Ovary (tissue), 10 donors: Measurements from ENCODE around the gene FBXW2. TPM values are rescaled to one million over a fixed set of nuclear protein-coding genes. Genes with fewer than 3 reads are reported as not detected.

Experiments
- DNase-seq, 5 donors: peaks; one replicate each; pipeline ENCODE4 v3.0.0-alpha.2; 2019 to 2020
- H3K27ac ChIP-seq, 2 donors: fragments of 200-600 bp; one replicate each; pipeline versions ENCODE4 v1.5.1 to v1.8.0; 2019 to 2022
- H3K27me3 ChIP-seq: fragments of 200-600 bp; one replicate; pipeline ENCODE4 v1.8.0; 2022
- H3K36me3 ChIP-seq: fragments of 200-600 bp; sonication (generic); one replicate; pipeline ENCODE4 v1.5.1; 2019
- H3K4me1 ChIP-seq: one replicate; pipeline ENCODE4 v1.8.1; 2013; ENCODE audit warnings: mild to moderate bottlenecking, moderate library complexity; ENCODE audit not compliant: insufficient read depth
- H3K4me3 ChIP-seq: fragments of 200-600 bp; sonication (generic); one replicate; pipeline ENCODE4 v1.5.1; 2017
- H3K9me3 ChIP-seq, 2 donors: fragments of 200-600 bp in 1 of 2; sonication (generic) in 1 of 2; one replicate each; pipeline versions ENCODE4 v1.5.1 to v1.8.1; 2013 to 2019; ENCODE audit warnings: mild to moderate bottlenecking in 1 of 2, moderate library complexity in 1 of 2
- EP300 ChIP-seq: sonication (generic); formaldehyde crosslinking; IDR thresholded peaks from one replicate; pipeline ENCODE4 v1.6.1; 2017; ENCODE audit warnings: antibody characterized with exemption
- POLR2A ChIP-seq: fragments of 450-650 bp; IDR thresholded peaks from one replicate; pipeline ENCODE4 v1.6.1; 2017; ENCODE audit warnings: antibody characterized with exemption, mild to moderate bottlenecking, moderate library complexity
- WGBS, 3 donors: extraction: QIAGEN DNeasy Blood & Tissue Kit in 1 of 3; methylation state at CpG; one replicate each; pipeline versions ENCODE4 v1.1.5 to v1.1.7; 2013 to 2017; 5-methylcytosine and 5-hydroxymethylcytosine counted together
- intact Hi-C, 4 donors: fragments of 100-400 bp; cut with DNase I; formaldehyde crosslinking; loops; one replicate each; pipeline versions ENCODE4 v1.11.0 to v1.15.1; 2022 to 2023
- long read RNA-seq, 3 donors: library from polyadenylated mRNA in 2 of 3; unstranded in 2 of 3; transcript quantifications; one replicate each; pipeline ENCODE4 v2.0.0 and lab custom pipeline, GENCODE V29; 2021 to 2026
- polyA plus RNA-seq, 2 donors: library from polyadenylated mRNA; stranded (reverse); fragments of 200-250 nt in 1 of 2; fragments of 350-450 nt in 1 of 2; fragmentation: Illumina TruSeq in 1 of 2; extraction: RNeasy Lipid Tissue Mini Kit (QIAGEN cat#74804) in 1 of 2; gene quantifications; one replicate each; pipeline ENCODE4 v1.2.3, GENCODE V29; 2013 to 2014
- total RNA-seq, 7 donors: library from RNA; depleted of rRNA in 2 of 7; stranded (reverse); fragments of >200 nt in 2 of 7; fragmentation: NEBNext Ultra II Directional in 3 of 7; extraction: Animal tissue kit (Norgen Biotek cat#: 25700) in 3 of 7; gene quantifications; one replicate each; pipeline versions ENCODE4 v1.1.0 to v1.2.4, GENCODE V29; 2016 to 2023
- TF ChIP-seq, protein P1 (sequence below), 3 donors: fragments of 450-650 bp in 2 of 3; fragments of 200-600 bp in 1 of 3; IDR thresholded peaks; one replicate each; pipeline versions ENCODE4 v1.5.1 to v1.8.0; 2016 to 2022; ENCODE audit warnings: antibody characterized with exemption in 3 of 3, mild to moderate bottlenecking in 1 of 3
- donor health status: DM: no; HTN: no; CAD: no; lungs with moderate emphysema.
- donor health status: DM: no; HTN: no; CAD: no.
- donor health status: Bipolar disorder and iron deficiency.
- donor health status: DM: yes; HTN: yes; CAD: no.
- donor health status: DM: no; HTN: no; CAD: no.
- donor health status: DM: yes; HTN: yes; CAD: no.

FBXW2 gene, protein sequence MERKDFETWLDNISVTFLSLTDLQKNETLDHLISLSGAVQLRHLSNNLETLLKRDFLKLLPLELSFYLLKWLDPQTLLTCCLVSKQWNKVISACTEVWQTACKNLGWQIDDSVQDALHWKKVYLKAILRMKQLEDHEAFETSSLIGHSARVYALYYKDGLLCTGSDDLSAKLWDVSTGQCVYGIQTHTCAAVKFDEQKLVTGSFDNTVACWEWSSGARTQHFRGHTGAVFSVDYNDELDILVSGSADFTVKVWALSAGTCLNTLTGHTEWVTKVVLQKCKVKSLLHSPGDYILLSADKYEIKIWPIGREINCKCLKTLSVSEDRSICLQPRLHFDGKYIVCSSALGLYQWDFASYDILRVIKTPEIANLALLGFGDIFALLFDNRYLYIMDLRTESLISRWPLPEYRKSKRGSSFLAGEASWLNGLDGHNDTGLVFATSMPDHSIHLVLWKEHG
- total RNA-seq (10 to 100 TPM; 20.0 to 62.0 (median 51.1) TPM), polyA plus RNA-seq (10 to 100 TPM; 15.6 to 34.5 TPM)
- long read RNA-seq, donor 1, full-length matches to known transcripts = 23 of 106 reads
- long read RNA-seq, donor 1, partial matches to known transcripts = 13 of 106 reads
- long read RNA-seq, donor 1, other reads (novel, unspliced or antisense) = 70 of 106 reads
- long read RNA-seq, donor 2, partial matches to known transcripts = 24 of 30 reads
- long read RNA-seq, donor 2, other reads (novel, unspliced or antisense) = 6 of 30 reads
- long read RNA-seq, donor 3, full-length matches to known transcripts = 4 of 33 reads
- long read RNA-seq, donor 3, partial matches to known transcripts = 6 of 33 reads
- long read RNA-seq, donor 3, other reads (novel, unspliced or antisense) = 23 of 33 reads

DNA sequence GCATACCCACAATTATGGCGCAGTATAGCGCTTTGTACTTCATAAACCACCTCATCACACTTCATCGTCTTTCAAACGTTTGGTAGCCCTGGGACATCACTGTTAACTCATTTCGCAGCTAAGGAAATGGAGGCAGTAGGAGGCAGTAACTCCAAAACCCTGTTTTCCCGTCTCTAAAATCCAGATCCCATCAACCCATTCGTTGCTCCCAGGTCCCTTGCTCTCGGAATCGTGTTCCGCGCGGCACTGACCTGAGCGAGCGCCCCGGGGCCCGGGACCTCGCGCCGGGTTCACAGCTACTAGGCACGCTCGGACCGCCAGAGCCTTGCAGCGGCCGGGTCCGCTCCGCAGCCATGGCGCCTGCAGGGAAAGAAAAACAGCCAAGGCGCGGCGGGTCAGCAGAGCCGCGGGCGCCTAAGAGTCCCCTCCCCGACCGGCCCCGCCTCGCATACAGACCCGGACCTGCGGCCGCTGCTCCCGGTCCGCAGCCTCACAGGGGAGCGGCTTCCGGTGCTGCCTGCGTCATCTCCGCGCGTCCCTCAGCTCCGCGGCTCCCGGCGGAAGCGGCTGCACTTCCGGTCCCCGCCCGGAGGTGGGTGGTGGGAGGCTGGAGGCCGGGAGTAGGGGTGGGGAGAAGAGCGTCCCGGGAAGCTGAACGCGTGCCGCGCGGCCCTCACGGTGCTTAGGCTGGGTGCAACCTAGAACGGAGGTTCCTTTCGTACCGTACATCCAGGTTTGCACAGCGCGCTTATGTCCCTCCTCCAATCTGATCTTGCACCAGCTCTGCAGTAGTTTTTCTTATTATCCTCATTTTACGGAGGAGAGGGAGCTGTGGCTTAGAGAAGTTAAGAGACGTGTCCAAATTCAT lies at the start of gene FBXW2:
Gene FBXW2, minus strand, starts transcription at position 519 of the 868 bp plus-strand sequence. CDS start 5,158 bp downstream, outside the sequence.
- WGBS, 3 donors = 0 to 1% (median 1%) methylated on average over 62 to 72 of the region's 72 CpGs
- Histone ChIP-seq H3K27ac (peak within 1 kb of the TSS in 1 of 2 donors; percentile 72), H3K36me3 (no peaks in the 10 kb centered on the region), H3K4me3 (peak within 1 kb of the TSS; percentile 97), H3K9me3 (no peaks in the 10 kb centered on the region), H3K4me1 (peaks cover 10% of the 10 kb centered on the region), H3K27me3 (no peaks in the 10 kb centered on the region)
- TF ChIP-seq, protein P1, sequence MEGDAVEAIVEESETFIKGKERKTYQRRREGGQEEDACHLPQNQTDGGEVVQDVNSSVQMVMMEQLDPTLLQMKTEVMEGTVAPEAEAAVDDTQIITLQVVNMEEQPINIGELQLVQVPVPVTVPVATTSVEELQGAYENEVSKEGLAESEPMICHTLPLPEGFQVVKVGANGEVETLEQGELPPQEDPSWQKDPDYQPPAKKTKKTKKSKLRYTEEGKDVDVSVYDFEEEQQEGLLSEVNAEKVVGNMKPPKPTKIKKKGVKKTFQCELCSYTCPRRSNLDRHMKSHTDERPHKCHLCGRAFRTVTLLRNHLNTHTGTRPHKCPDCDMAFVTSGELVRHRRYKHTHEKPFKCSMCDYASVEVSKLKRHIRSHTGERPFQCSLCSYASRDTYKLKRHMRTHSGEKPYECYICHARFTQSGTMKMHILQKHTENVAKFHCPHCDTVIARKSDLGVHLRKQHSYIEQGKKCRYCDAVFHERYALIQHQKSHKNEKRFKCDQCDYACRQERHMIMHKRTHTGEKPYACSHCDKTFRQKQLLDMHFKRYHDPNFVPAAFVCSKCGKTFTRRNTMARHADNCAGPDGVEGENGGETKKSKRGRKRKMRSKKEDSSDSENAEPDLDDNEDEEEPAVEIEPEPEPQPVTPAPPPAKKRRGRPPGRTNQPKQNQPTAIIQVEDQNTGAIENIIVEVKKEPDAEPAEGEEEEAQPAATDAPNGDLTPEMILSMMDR (IDR thresholded peaks at IDR 0.05) = peak in 1 of 3 donors; percentile 31
- TF ChIP-seq POLR2A = peak; percentile 79
- TF ChIP-seq EP300 = no peak
- intact Hi-C loops = no loop called here
- DNase-seq = peak; percentile 88 to 93 (median 90)

DNA sequence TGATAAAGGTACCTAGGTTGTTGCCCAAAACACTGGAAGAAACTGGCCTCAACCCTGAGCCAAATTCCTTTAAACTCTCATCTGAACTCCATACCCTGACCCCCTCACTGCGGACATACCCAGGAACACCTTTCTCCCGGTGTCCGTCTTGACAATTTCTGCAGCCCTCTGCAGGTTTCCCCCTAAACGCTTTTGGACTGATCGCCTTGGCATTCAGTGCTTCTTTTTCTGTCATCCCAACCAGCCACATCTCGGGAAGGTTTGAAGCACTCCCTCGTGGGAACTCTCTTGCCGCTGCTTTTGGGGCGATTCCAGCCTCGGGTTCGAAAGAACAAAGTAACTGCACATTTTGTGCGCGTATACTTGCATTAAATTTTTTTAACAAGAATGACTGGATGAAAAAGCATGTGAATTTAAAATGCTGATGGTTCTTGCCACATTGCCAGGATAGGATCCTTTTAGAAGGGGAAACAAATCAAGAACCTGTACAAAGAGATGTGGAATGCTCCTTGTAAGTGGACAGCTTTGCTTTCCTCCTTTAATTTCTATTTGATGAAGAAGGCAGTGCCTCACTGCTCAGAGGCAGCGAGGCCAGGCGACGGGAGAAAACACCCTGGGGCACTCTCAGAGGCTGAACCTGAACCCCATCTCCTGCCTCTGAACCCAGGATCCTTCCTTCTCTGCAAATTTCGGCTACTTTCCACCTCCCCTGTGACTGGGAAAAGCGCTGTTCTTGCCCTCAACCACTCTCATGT lies 48.9 kb upstream of the FBXW2 start:
- WGBS, 3 donors = 25 to 45% (median 38%) methylated on average over 18 of the region's 18 CpGs
- Histone ChIP-seq H3K4me3 (peak overlapping the region; percentile 66), H3K27ac (peak overlapping the region; percentile 68 to 76), H3K4me1 (peaks cover 7% of the 10 kb centered on the region), H3K36me3 (no peaks in the 10 kb centered on the region), H3K9me3 (no peaks in the 10 kb centered on the region), H3K27me3 (no peaks in the 10 kb centered on the region)
- TF ChIP-seq, protein P1 (IDR thresholded peaks at IDR 0.05) = no peak
- TF ChIP-seq EP300 (no peak), POLR2A (no peak)
- intact Hi-C loops = no loop called here
- no peak for DNase-seq

DNA sequence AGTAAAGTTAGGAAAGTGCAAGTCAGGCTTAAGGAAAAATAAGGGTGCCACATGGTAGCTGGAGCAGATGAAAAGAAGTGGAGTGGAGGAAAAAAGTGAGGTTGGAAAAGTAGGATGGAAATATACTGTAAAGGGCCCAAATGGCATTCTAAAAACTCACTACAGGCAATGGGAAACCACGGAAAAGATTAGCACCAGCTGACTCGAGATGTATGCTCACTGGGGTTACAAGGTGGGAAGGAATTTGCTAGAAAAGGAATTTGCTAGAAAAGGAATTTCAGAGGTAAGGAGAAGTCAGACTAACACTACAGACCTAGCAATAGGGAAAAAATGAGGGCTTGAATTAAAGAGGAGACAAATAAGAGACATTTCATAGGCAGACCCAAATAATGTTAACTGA lies 45.9 kb upstream of the FBXW2 start:
- no peak for DNase-seq
- H3K9me3 ChIP-seq = no peaks in the 10 kb centered on the region
- TF ChIP-seq POLR2A = no peak
- no peak for TF ChIP-seq EP300
- TF ChIP-seq, protein P1 (IDR thresholded peaks at IDR 0.05) = no peak
- intact Hi-C loops = no loop called here
- WGBS, 3 donors = 70 to 78% (median 74%) methylated on average over 2 of the region's 2 CpGs
- no peaks in the 10 kb centered on the region for H3K36me3 ChIP-seq
- no peak overlapping the region for H3K27ac ChIP-seq
- peaks cover 7% of the 10 kb centered on the region for H3K4me1 ChIP-seq
- no peak overlapping the region for H3K4me3 ChIP-seq
- H3K27me3 ChIP-seq = no peaks in the 10 kb centered on the region
